Activated CD4-positive, alpha-beta T cell treated with anti-CD3 and anti-CD28 coated beads for 4 hours (primary cell): ENCODE data around the gene VPS37C.
A peak's percentile ranks its signal among the peaks of the same experiment; 100 is the strongest.
"Not testable (repeated sequence)": the region's sequence is repeated elsewhere in the genome, so short reads cannot be mapped to it uniquely, and the experiment has no call there.

Experiments used
- DNase-seq, 2 donors: peaks; one replicate each; pipeline ENCODE4 v3.0.0-alpha.2; 2020

VPS37C gene

GRCh38 chr11:61115498-61116224 is 45.6 kb downstream of the VPS37C start:
- no peak for DNase-seq

GRCh38 chr11:61114913-61115312 is 46.3 kb downstream of the VPS37C start:
- DNase-seq, result no peak

GRCh38 chr11:61113201-61113600 is 48.0 kb downstream of the VPS37C start:
- DNase-seq, result no peak

- no peak for DNase-seq
Measured at GRCh38 chr11:61112575-61112974, 48.7 kb downstream of the VPS37C start.

- DNase-seq, result peak; percentile 51 to 56
Measured at GRCh38 chr11:61111786-61112517, 49.3 kb downstream of the VPS37C start.

GRCh38 chr11:61111050-61111435 is 50.2 kb downstream of the VPS37C start:
- DNase-seq, result no peak

GRCh38 chr11:61110255-61111049 is 50.8 kb downstream of the VPS37C start:
- no peak for DNase-seq

- DNase-seq, result no peak
Measured at GRCh38 chr11:61109671-61110070, 51.6 kb downstream of the VPS37C start.

- no peak for DNase-seq
Measured at GRCh38 chr11:61108847-61109585, 52.2 kb downstream of the VPS37C start.

GRCh38 chr11:61107888-61108287 is 53.3 kb downstream of the VPS37C start:
- no peak for DNase-seq

GRCh38 chr11:61106894-61107470 is 54.2 kb downstream of the VPS37C start:
- DNase-seq, result no peak

- DNase-seq, result no peak
Measured at GRCh38 chr11:61106296-61106695, 54.9 kb downstream of the VPS37C start.

GRCh38 chr11:61104963-61105362 is 56.3 kb downstream of the VPS37C start:
- DNase-seq, result no peak

GRCh38 chr11:61103851-61104423 is 57.3 kb downstream of the VPS37C start:
- DNase-seq, result peak in 1 of 2 donors; percentile 21

GRCh38 chr11:61102667-61103571 is 58.3 kb downstream of the VPS37C start:
- peak in 1 of 2 donors; percentile 19 for DNase-seq

GRCh38 chr11:61098778-61099177 is 62.4 kb downstream of the VPS37C start:
- no peak for DNase-seq

- DNase-seq, result not testable (repeated sequence)
Measured at GRCh38 chr11:61098261-61098660, 63.0 kb downstream of the VPS37C start.

GRCh38 chr11:61095021-61095420 is 66.2 kb downstream of the VPS37C start:
- DNase-seq, result no peak

- not testable (repeated sequence) for DNase-seq
Measured at GRCh38 chr11:61094167-61094566, 67.1 kb downstream of the VPS37C start.

- DNase-seq, result no peak
Measured at GRCh38 chr11:61092908-61093763, 68.1 kb downstream of the VPS37C start.
